Type B pancreatic cell (in vitro differentiated cells): ENCODE data around the gene TMEM8B. TPM values are rescaled to one million over a fixed set of nuclear protein-coding genes. Genes with fewer than 3 reads are reported as not detected.

Experiments
- DNase-seq: peaks from one replicate; pipeline ENCODE4 v3.0.0; 2021; ENCODE audit warnings: mixed read lengths; ENCODE audit not compliant: unreplicated experiment; ENCODE audit errors: extremely low spot score
- H3K27ac Mint-ChIP-seq: 2 replicates; pipeline ENCODE4 v1.8.0; 2021; ENCODE audit warnings: mild to moderate bottlenecking, mixed read lengths
- H3K27me3 Mint-ChIP-seq: 2 replicates; pipeline ENCODE4 v1.8.0; 2021; ENCODE audit warnings: mixed read lengths
- H3K36me3 Mint-ChIP-seq: 2 replicates; pipeline ENCODE4 v1.8.0; 2021; ENCODE audit warnings: mixed read lengths
- H3K4me1 Mint-ChIP-seq: one replicate; pipeline ENCODE4 v1.8.0; 2021; ENCODE audit warnings: mixed read lengths; ENCODE audit not compliant: unreplicated experiment
- H3K4me3 Mint-ChIP-seq: 2 replicates; pipeline ENCODE4 v1.8.0; 2021; ENCODE audit warnings: mild to moderate bottlenecking, mixed read lengths
- H3K9me3 Mint-ChIP-seq: 2 replicates; pipeline ENCODE4 v1.8.0; 2021; ENCODE audit warnings: mixed read lengths
- total RNA-seq: library from RNA; stranded (reverse); gene quantifications from 2 replicates; pipeline ENCODE4 v1.2.1, GENCODE V29; 2021; ENCODE audit warnings: low replicate concordance
- TF ChIP-seq, protein P1 (sequence below): fragments of 200-600 bp; sonication (generic); conservative IDR thresholded peaks from 2 replicates; pipeline ENCODE4 v1.5.0; 2021; ENCODE audit warnings: antibody characterized with exemption, mild to moderate bottlenecking

Gene TMEM8B
- total RNA-seq, 1 donor from 2014 or later: 27.2 TPM

DNA sequence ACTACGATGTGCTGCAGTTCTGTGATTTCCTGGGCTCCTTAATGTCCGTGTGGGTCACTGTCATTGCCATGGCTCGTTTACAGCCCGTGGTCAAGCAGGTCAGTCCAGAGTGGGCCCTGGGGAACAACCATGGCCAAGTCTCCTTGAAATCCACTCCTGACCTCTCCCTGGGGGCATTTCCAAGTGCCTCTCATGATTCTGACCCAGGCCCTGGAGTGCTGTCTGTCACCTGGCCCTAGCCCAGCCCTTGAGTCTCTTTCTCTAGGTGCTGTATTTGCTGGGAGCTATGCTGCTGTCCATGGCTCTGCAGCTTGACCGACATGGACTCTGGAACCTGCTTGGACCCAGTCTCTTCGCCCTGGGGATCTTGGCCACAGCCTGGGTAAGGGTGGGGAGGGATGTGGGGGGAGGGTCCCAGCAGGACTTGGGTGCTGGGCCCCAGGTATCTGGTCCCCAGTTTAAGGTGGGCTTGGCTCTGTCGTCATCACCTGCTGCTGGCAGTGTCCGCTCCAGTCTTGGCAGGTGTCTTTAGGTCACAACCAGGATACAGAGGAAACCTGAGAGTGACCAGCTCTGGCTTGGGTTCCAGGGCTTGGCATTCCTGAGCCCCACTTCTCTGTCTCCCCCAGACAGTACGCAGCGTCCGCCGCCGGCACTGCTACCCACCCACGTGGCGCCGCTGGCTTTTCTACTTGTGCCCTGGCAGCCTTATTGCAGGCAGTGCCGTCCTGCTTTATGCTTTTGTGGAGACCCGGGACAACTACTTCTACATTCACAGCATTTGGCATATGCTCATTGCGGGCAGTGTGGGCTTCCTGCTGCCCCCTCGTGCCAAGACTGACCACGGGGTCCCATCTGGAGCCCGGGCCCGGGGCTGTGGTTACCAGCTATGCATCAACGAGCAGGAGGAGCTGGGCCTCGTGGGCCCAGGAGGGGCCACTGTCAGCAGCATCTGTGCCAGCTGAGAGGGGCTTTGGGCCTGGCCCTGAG lies 24.1 kb downstream of the TMEM8B start:
- H3K27ac Mint-ChIP-seq: no peak overlapping the region

DNA sequence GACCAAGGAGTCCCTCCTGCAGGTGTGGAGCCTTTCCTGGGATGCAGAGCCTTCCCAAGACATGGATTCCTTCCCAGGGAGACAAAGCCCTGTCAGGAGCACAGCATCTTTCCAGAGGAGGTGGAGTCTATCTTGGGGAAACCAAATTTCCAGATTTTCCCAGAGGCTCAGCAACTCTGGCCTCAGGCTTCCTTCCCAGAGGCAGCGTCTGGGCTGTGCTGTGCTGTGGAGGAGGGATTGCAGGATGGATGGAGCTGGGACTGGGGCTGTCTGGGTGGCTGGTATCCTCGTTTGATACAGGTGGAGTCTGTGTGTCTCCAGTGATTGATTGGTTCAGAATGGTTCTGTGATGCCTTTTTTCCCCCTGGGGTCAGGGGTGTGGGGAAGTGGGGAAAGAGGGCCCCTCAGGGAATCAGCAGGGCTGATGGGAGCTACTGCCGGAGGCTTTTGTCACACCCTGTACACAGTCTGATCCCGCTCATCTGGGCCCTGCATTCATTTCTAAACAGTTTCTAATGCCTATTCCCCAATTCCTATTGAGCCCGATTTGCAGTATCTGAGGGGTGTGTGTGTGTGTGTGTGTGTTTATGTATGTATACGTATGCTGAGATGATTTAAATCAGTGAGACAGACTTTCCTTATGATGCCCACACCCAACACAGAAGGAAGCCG lies 25.2 kb downstream of the TMEM8B start:
- H3K4me3 Mint-ChIP-seq: no peak overlapping the region
- no peaks in the 10 kb centered on the region for H3K4me1 Mint-ChIP-seq
- DNase-seq: peak; percentile 43
- TF ChIP-seq, protein P1, sequence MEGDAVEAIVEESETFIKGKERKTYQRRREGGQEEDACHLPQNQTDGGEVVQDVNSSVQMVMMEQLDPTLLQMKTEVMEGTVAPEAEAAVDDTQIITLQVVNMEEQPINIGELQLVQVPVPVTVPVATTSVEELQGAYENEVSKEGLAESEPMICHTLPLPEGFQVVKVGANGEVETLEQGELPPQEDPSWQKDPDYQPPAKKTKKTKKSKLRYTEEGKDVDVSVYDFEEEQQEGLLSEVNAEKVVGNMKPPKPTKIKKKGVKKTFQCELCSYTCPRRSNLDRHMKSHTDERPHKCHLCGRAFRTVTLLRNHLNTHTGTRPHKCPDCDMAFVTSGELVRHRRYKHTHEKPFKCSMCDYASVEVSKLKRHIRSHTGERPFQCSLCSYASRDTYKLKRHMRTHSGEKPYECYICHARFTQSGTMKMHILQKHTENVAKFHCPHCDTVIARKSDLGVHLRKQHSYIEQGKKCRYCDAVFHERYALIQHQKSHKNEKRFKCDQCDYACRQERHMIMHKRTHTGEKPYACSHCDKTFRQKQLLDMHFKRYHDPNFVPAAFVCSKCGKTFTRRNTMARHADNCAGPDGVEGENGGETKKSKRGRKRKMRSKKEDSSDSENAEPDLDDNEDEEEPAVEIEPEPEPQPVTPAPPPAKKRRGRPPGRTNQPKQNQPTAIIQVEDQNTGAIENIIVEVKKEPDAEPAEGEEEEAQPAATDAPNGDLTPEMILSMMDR: no peak
- H3K27ac Mint-ChIP-seq: no peak overlapping the region
- peaks cover 4% of the 10 kb centered on the region for H3K27me3 Mint-ChIP-seq
- no peaks in the 10 kb centered on the region for H3K36me3 Mint-ChIP-seq
- H3K9me3 Mint-ChIP-seq: no peaks in the 10 kb centered on the region

More for the DNA sequence above, 24.1 kb downstream of the TMEM8B start:
- H3K27me3 Mint-ChIP-seq: no peaks in the 10 kb centered on the region
- no peaks in the 10 kb centered on the region for H3K4me1 Mint-ChIP-seq
- peak; percentile 66 for DNase-seq
- TF ChIP-seq, protein P1: no peak
- peaks cover 3% of the 10 kb centered on the region for H3K36me3 Mint-ChIP-seq
- no peaks in the 10 kb centered on the region for H3K9me3 Mint-ChIP-seq
- no peak overlapping the region for H3K4me3 Mint-ChIP-seq

DNA sequence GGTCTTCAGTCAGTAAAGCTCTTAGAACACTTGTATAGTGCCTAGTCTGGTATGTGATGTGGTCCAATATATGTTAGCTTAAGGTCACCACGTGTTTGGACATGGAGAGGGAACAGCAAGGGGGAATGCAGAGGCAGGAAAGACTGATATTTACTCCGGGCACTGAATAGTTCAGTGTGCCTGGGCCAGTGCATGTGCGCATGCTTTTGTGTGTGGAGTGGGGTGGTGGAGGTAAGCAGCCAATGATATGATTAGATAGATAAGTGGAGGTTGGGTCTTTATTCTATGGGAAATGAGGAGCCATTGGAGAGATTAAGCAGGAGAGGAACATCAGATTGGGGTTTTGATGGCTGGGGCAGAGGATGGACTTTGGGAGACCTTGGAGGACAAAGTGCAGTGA lies 27.2 kb downstream of the TMEM8B start:
- H3K27ac Mint-ChIP-seq: no peak overlapping the region
- DNase-seq: no peak
- H3K9me3 Mint-ChIP-seq: no peaks in the 10 kb centered on the region
- no peak overlapping the region for H3K4me3 Mint-ChIP-seq
- TF ChIP-seq, protein P1: no peak
- H3K27me3 Mint-ChIP-seq: peaks cover 16% of the 10 kb centered on the region
- H3K4me1 Mint-ChIP-seq: no peaks in the 10 kb centered on the region
- no peaks in the 10 kb centered on the region for H3K36me3 Mint-ChIP-seq

DNA sequence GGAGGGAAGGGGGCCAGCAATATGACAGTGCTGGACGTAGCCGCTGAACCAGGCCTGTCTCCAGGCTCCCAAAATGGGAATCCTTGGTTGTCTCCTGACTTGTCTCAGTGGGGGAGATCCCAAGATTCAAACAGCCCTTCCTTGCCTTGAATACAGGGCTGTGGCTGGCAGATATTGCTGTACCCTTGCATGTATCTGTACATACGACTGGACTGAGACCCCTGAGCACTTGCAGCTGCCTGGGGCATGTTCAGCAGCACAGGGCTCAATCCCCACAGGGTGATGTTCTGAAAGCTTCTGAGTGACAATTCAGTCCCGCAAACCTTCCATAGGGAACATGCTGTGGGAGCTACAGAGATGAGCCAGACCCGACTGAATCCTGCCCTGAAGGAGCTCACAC lies 27.9 kb downstream of the TMEM8B start:
- H3K36me3 Mint-ChIP-seq: no peaks in the 10 kb centered on the region
- H3K27ac Mint-ChIP-seq: no peak overlapping the region
- peaks cover 23% of the 10 kb centered on the region for H3K27me3 Mint-ChIP-seq
- peak; percentile 57 for DNase-seq
- no peaks in the 10 kb centered on the region for H3K9me3 Mint-ChIP-seq
- no peaks in the 10 kb centered on the region for H3K4me1 Mint-ChIP-seq
- H3K4me3 Mint-ChIP-seq: no peak overlapping the region
- TF ChIP-seq, protein P1: no peak

DNA sequence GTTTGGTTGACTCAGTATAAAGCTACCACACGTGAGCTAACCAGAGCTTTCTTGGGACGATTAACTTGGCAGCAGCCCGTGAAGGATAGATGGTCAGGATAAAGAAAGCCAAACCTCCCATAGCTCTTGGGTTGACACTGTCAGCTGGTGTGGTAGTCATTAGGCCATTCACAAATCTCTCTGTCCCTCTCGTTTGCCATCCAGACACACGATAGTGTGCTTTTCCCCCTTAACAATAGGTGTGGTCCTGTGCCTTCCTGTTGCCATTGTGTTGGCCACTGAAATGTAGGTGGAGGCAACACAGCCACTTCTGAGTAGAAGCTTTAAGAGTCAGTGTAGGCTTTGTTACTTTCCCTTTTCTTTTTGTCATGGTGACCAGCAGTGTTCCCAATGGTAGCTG lies 29.4 kb downstream of the TMEM8B start:
- H3K4me3 Mint-ChIP-seq: no peak overlapping the region
- H3K36me3 Mint-ChIP-seq: no peaks in the 10 kb centered on the region
- DNase-seq: no peak
- TF ChIP-seq, protein P1: no peak
- H3K9me3 Mint-ChIP-seq: no peaks in the 10 kb centered on the region
- no peaks in the 10 kb centered on the region for H3K4me1 Mint-ChIP-seq
- no peak overlapping the region for H3K27ac Mint-ChIP-seq
- H3K27me3 Mint-ChIP-seq: peaks cover 34% of the 10 kb centered on the region
